Testis (tissue), 3 donors: ENCODE results near the gene FXYD7. TPM values are rescaled to one million over a fixed set of nuclear protein-coding genes. Genes with fewer than 3 reads are reported as not detected.

Experiments used
- DNase-seq: peaks from one replicate; pipeline ENCODE4 v3.0.0-alpha.2; 2019
- H3K27ac ChIP-seq, 2 donors: fragments of 200-600 bp; sonication (generic); one replicate each; pipeline ENCODE4 v1.5.1; 2019
- H3K27me3 ChIP-seq: fragments of 200-600 bp; sonication (generic); one replicate; pipeline ENCODE4 v1.5.1; 2019
- H3K36me3 ChIP-seq: fragments of 200-600 bp; sonication (generic); one replicate; pipeline ENCODE4 v1.5.1; 2017; ENCODE audit warnings: low read depth; ENCODE audit errors: missing control alignments
- H3K4me1 ChIP-seq: fragments of 200-600 bp; sonication (generic); one replicate; pipeline ENCODE4 v1.5.1; 2019
- H3K4me3 ChIP-seq, 2 donors: fragments of 200-600 bp; sonication (generic); one replicate each; pipeline ENCODE4 v1.5.1; 2017 to 2019
- H3K9me3 ChIP-seq: fragments of 200-600 bp; sonication (generic); one replicate; pipeline ENCODE4 v1.5.1; 2017
- POLR2A ChIP-seq: fragments of 450-650 bp; IDR thresholded peaks from one replicate; pipeline ENCODE4 v1.6.1; 2017; ENCODE audit warnings: antibody characterized with exemption, mild to moderate bottlenecking, moderate library complexity
- WGBS, 2 donors: methylation state at CpG; one replicate each; pipeline ENCODE4 v1.1.5; 2018; 5-methylcytosine and 5-hydroxymethylcytosine counted together
- intact Hi-C: fragments of 100-400 bp; cut with DNase I; formaldehyde crosslinking; loops from one replicate; pipeline ENCODE4 v1.15.1; 2023; ENCODE audit warnings: low total_unique reads
- polyA plus RNA-seq: library from polyadenylated mRNA; stranded (reverse); fragments of 350-450 nt; fragmentation: Illumina TruSeq; extraction: RNeasy Lipid Tissue Mini Kit (QIAGEN cat#74804); gene quantifications from one replicate; pipeline ENCODE4 v1.2.3, GENCODE V29; 2014; ENCODE audit warnings: low read depth, low replicate concordance; ENCODE audit not compliant: insufficient read depth
- total RNA-seq, 2 donors: library from RNA; depleted of rRNA; stranded (reverse); fragments of >200 nt; gene quantifications; one replicate each; pipeline ENCODE4 v1.2.3, GENCODE V29; 2016
- TF ChIP-seq, protein P1 (sequence below), 3 experiments: fragments of 450-650 bp in 2 of 3; fragments of 200-600 bp in 1 of 3; sonication (generic) in 1 of 3; IDR thresholded peaks; one replicate each; pipeline ENCODE4 v1.5.1; 2016 to 2019; ENCODE audit warnings: antibody characterized with exemption in 3 of 3, mild to moderate bottlenecking in 2 of 3, moderate library complexity in 1 of 3

Gene FXYD7
- total and polyA plus RNA-seq, 3 donors from 2014 or later = 1.2 to 2.1 TPM; not detected in 1

DNA sequence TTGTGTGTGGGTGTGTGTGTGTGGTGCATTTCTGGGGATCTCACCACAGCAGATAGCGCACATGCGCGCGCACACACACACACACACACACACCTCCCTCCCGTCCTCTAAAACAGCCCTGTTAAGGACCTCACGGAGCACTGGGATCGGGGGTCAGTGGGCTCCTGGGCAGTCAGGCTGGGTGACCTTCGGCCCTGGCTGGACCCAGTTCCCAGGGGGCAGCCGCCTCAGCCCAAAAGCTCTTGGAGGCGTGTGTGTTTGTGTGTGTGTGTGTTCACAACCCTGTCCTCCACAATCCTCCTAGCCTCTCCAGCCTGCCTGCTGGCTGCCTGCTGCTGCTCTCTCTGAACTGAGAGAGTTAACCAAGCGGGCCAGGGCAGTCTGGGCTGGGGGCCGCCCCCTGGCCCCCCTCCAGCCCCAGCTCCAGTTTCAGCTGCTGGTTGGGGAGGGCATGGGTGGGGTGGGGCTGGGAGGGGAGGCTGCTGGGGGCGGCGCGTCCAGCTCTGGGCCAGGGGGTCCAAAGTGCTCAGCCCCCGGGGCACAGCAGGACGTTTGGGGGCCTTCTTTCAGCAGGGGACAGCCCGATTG, 4.7 kb upstream of the FXYD7 start, which contains the start of gene FXYD1:
Gene FXYD1, plus strand, starts transcription at position 520 of the 588 bp plus-strand sequence. CDS start 1,256 bp downstream, outside the sequence.
- no peaks in the 10 kb centered on the region for H3K9me3 ChIP-seq
- no peaks in the 10 kb centered on the region for H3K27me3 ChIP-seq
- WGBS, 2 donors = 68 to 81% methylated on average over 9 to 14 of the region's 18 CpGs
- intact Hi-C loops = no loop called here
- TF ChIP-seq, protein P1, sequence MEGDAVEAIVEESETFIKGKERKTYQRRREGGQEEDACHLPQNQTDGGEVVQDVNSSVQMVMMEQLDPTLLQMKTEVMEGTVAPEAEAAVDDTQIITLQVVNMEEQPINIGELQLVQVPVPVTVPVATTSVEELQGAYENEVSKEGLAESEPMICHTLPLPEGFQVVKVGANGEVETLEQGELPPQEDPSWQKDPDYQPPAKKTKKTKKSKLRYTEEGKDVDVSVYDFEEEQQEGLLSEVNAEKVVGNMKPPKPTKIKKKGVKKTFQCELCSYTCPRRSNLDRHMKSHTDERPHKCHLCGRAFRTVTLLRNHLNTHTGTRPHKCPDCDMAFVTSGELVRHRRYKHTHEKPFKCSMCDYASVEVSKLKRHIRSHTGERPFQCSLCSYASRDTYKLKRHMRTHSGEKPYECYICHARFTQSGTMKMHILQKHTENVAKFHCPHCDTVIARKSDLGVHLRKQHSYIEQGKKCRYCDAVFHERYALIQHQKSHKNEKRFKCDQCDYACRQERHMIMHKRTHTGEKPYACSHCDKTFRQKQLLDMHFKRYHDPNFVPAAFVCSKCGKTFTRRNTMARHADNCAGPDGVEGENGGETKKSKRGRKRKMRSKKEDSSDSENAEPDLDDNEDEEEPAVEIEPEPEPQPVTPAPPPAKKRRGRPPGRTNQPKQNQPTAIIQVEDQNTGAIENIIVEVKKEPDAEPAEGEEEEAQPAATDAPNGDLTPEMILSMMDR (IDR thresholded peaks at IDR 0.05) = no peak
- TF ChIP-seq POLR2A = no peak
- DNase-seq = no peak
- H3K4me3 ChIP-seq = peak within 1 kb of the TSS; percentile 31 to 50
- peaks cover 14% of the 10 kb centered on the region for H3K4me1 ChIP-seq
- H3K36me3 ChIP-seq = no peaks in the 10 kb centered on the region
- peak within 1 kb of the TSS; percentile 57 to 79 for H3K27ac ChIP-seq

DNA sequence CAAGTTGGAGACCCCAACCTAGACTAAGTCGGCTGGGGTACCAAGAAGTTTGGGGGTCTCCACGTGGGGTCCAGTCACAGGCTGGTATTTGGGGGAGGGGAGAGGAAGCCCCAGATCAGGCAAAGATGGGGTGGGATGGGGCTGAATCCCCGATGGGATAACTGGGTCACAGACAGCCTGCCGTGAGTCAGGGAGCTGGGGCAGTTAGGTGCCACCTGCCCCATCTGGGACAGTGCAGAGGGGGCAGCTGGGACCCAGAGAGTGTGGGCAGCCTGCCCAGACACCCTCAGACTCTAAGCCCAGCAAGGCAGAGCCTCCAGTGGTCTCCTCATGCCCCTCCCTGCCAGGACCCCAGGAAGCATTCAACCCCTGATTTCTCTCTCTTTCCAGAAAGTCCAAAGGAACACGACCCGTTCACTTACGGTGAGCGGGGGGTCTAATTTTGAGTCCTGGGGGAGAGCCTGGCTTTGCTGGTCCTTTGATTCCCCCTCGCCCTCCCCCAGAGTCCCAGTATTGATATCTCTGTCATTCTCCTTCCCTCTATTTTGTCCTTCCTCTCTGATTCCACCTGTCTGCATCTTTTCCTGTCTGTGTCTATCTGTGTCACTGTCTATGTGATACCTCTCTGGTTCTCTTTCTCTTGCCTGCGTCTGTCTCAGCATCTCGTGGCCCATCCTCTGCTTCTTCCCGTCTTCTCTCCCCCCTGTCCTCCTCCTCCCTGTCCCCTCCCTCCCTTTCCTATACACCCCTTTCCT, 2.7 kb upstream of the FXYD7 start:
- Histone ChIP-seq H3K36me3 (no peaks in the 10 kb centered on the region), H3K27ac (peak overlapping the region; percentile 57 to 79), H3K4me3 (no peak overlapping the region), H3K4me1 (peaks cover 14% of the 10 kb centered on the region), H3K27me3 (no peaks in the 10 kb centered on the region), H3K9me3 (no peaks in the 10 kb centered on the region)
- TF ChIP-seq, protein P1 (IDR thresholded peaks at IDR 0.05) = no peak
- TF ChIP-seq POLR2A = no peak
- WGBS, 2 donors = 50 to 64% methylated on average over 12 of the region's 12 CpGs
- intact Hi-C loops = no loop called here
- DNase-seq = no peak

GRCh38 chr19:35140962-35141836, 1.9 kb upstream of the FXYD7 start:
- peak overlapping the region in 1 of 2 donors; percentile 44 for H3K4me3 ChIP-seq
- intact Hi-C loops = no loop called here
- DNase-seq = peak; percentile 92
- TF ChIP-seq POLR2A = no peak
- TF ChIP-seq, protein P1 (IDR thresholded peaks at IDR 0.05) = peak in 1 of 3 experiments; percentile 11
- no peaks in the 10 kb centered on the region for H3K36me3 ChIP-seq
- no peaks in the 10 kb centered on the region for H3K9me3 ChIP-seq
- 13 to 28% methylated on average over 22 to 45 of the region's 48 CpGs for WGBS, 2 donors
- H3K27ac ChIP-seq = peak overlapping the region in 1 of 2 donors; percentile 79
- H3K27me3 ChIP-seq = no peaks in the 10 kb centered on the region
- H3K4me1 ChIP-seq = peaks cover 14% of the 10 kb centered on the region

GRCh38 chr19:35141837-35142605, 1.0 kb upstream of the FXYD7 start:
- no peak for TF ChIP-seq POLR2A
- TF ChIP-seq, protein P1 (IDR thresholded peaks at IDR 0.05) = no peak
- peak overlapping the region; percentile 12 to 44 for H3K4me3 ChIP-seq
- no peak for DNase-seq
- peaks cover 14% of the 10 kb centered on the region for H3K4me1 ChIP-seq
- no peak overlapping the region for H3K27ac ChIP-seq
- no peaks in the 10 kb centered on the region for H3K9me3 ChIP-seq
- H3K36me3 ChIP-seq = no peaks in the 10 kb centered on the region
- intact Hi-C loops = no loop called here
- WGBS, 2 donors = 31 to 45% methylated on average over 20 to 21 of the region's 21 CpGs
- no peaks in the 10 kb centered on the region for H3K27me3 ChIP-seq
